ENCODE results near the gene LRRC3B.

LRRC3B gene

DNA sequence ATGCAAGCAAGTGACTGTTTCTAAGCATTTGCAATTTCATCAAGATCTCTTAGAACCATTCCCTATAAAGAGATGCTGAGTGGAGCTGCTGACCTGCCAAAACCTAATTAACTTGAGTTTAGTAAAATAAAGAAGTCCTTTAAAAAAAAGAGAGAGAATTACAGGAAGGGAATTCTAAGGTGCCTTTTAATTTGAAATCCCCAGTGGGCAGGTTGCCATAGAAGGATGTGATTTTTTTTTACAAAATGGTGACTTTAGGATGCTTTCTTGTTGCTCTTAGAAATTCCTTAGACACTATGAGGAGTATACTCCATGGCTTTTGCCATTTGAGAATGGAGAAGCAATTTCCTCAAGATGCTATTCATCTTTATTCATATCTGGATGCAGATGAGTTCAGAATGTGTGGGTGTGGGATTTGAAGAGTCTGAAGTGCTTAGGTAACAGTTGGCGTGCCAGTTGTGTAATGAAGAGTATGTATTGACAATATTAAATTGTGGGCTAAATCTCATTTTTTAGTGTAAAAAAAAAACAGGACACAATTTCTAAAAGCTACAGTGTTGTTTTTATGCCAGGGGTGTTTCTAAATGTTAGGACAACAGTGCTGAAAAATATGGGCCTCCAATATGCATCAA is 13.6 kb downstream of the LRRC3B start:
- DNase-seq (ENCODE audit: extremely low read depth, insufficient read length): no peak
- Histone ChIP-seq H3K4me3 (replicated peaks; ENCODE audit: low read depth, low read length) (no peak overlapping the region), H3K36me3 (ENCODE audit: control insufficient read depth, insufficient read depth, low read length) (no peaks in the 10 kb centered on the region), H3K27me3 (replicated peaks; ENCODE audit: control insufficient read depth, insufficient read depth, low read length) (no peaks in the 10 kb centered on the region)
- TF ChIP-seq, protein P1, sequence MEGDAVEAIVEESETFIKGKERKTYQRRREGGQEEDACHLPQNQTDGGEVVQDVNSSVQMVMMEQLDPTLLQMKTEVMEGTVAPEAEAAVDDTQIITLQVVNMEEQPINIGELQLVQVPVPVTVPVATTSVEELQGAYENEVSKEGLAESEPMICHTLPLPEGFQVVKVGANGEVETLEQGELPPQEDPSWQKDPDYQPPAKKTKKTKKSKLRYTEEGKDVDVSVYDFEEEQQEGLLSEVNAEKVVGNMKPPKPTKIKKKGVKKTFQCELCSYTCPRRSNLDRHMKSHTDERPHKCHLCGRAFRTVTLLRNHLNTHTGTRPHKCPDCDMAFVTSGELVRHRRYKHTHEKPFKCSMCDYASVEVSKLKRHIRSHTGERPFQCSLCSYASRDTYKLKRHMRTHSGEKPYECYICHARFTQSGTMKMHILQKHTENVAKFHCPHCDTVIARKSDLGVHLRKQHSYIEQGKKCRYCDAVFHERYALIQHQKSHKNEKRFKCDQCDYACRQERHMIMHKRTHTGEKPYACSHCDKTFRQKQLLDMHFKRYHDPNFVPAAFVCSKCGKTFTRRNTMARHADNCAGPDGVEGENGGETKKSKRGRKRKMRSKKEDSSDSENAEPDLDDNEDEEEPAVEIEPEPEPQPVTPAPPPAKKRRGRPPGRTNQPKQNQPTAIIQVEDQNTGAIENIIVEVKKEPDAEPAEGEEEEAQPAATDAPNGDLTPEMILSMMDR (IDR thresholded peaks at IDR 0.05; ENCODE audit: insufficient read depth, low read length, poor library complexity, severe bottlenecking): no peak

DNA sequence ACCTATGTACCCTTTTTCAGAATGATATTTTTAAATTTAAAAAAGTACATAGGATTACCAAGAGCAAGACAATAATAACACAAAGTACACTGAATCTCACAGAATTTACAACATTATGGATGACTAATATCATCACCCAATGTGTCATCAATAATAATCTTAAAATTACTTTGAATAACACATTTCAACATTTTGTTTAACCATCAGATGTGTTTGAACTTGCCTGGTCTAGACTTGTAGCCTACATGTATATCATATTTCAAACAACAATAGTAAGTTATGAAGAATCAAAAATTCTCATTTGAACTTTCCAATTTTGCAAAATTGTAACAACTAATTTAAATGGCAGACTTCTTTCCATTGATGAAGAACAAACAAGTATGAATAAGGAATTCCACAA is 15.1 kb downstream of the LRRC3B start:
- Histone ChIP-seq H3K27me3 (replicated peaks; ENCODE audit: control insufficient read depth, insufficient read depth, low read length) (no peaks in the 10 kb centered on the region), H3K36me3 (ENCODE audit: control insufficient read depth, insufficient read depth, low read length) (no peaks in the 10 kb centered on the region), H3K4me3 (replicated peaks; ENCODE audit: low read depth, low read length) (no peak overlapping the region)
- TF ChIP-seq, protein P1 (IDR thresholded peaks at IDR 0.05; ENCODE audit: insufficient read depth, low read length, poor library complexity, severe bottlenecking): no peak
- no peak for DNase-seq (ENCODE audit: extremely low read depth, insufficient read length)

DNA sequence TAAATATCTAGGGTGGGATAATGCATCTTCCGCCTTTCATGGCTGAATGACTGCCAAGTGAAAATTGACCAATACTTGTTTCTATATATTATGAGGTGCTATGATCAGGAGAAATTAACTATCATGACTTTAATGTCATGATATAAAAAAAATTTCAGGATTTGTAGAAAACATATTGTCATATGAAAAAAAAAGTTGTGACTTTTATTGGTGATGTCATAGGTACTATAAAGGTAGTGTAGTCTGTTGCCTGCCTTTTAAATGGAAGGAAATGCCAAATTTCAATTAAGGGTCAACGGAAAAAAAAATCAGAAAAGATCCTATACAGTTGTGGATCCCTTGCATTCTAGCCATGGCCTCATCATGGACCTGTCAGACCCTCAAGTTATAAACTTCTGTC is 15.5 kb downstream of the LRRC3B start:
- no peak for DNase-seq (ENCODE audit: extremely low read depth, insufficient read length)
- Histone ChIP-seq H3K36me3 (ENCODE audit: control insufficient read depth, insufficient read depth, low read length) (no peaks in the 10 kb centered on the region), H3K27me3 (replicated peaks; ENCODE audit: control insufficient read depth, insufficient read depth, low read length) (no peaks in the 10 kb centered on the region), H3K4me3 (replicated peaks; ENCODE audit: low read depth, low read length) (no peak overlapping the region)
- TF ChIP-seq, protein P1 (IDR thresholded peaks at IDR 0.05; ENCODE audit: insufficient read depth, low read length, poor library complexity, severe bottlenecking): no peak

DNA sequence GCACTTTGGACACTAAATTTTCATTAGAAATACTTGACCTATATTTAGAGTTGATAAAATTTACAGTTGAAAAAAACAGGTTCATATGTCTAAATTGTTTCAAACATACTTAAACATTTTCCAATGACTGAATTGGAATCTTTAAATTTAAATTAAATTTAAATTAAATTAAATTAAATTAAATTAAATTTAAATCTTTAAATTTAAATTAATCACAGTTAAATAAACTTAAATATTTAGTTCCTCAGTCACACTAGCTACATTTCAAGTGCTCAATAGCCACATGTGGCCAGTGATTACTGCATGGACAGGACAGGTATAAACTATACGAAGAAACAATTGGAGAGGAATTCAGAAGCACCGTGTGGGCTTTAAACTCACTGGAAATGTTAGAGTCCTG is 16.8 kb downstream of the LRRC3B start:
- TF ChIP-seq, protein P1 (IDR thresholded peaks at IDR 0.05; ENCODE audit: insufficient read depth, low read length, poor library complexity, severe bottlenecking): no peak
- DNase-seq (ENCODE audit: extremely low read depth, insufficient read length): no peak
- H3K27me3 ChIP-seq (replicated peaks; ENCODE audit: control insufficient read depth, insufficient read depth, low read length): no peaks in the 10 kb centered on the region
- H3K4me3 ChIP-seq (replicated peaks; ENCODE audit: low read depth, low read length): no peak overlapping the region
- H3K36me3 ChIP-seq (ENCODE audit: control insufficient read depth, insufficient read depth, low read length): no peaks in the 10 kb centered on the region

DNA sequence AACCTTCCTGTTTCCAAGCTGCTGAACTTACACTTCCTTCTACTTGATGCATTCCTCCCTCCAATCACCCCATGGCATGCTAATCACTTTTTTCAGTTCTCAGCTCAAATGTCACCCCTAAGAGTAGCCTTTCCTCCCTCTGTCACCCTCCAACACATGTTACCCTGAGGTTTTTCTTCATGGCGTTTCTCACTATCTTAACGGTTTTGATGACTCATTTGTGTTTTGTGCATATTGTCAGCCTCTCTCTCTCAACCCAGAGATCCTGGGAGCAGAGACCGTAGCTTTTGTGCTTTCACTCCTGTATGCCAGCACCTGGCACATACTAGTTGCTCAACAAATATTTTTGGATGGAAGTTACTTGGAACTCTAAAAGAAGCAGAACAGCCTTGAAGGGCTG is 24.5 kb downstream of the LRRC3B start:
- Histone ChIP-seq H3K36me3 (ENCODE audit: control insufficient read depth, insufficient read depth, low read length) (no peaks in the 10 kb centered on the region), H3K4me3 (replicated peaks; ENCODE audit: low read depth, low read length) (no peak overlapping the region), H3K27me3 (replicated peaks; ENCODE audit: control insufficient read depth, insufficient read depth, low read length) (no peaks in the 10 kb centered on the region)
- no peak for DNase-seq (ENCODE audit: extremely low read depth, insufficient read length)
- TF ChIP-seq, protein P1 (IDR thresholded peaks at IDR 0.05; ENCODE audit: insufficient read depth, low read length, poor library complexity, severe bottlenecking): no peak

DNA sequence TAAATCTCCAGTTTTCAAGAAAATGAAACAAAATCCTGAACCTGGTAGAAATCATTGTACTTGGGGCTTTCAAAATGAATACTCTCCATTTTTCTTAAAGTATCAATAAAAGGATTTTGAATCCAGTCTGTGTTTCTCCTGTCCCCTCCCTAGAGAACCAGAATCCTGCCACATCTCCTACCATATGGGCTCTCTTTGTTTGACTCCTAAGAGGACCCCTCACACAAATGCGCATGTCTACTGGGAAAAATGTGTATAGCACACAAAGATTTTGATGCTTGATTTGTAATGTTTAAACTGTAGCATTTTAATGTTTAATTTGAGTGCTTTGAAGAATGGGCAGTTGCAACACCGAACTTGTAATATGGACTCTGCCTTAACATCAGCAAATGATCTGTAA is 25.9 kb downstream of the LRRC3B start:
- no peaks in the 10 kb centered on the region for H3K36me3 ChIP-seq (ENCODE audit: control insufficient read depth, insufficient read depth, low read length)
- no peak overlapping the region for H3K4me3 ChIP-seq (replicated peaks; ENCODE audit: low read depth, low read length)
- TF ChIP-seq, protein P1 (IDR thresholded peaks at IDR 0.05; ENCODE audit: insufficient read depth, low read length, poor library complexity, severe bottlenecking): no peak
- no peak for DNase-seq (ENCODE audit: extremely low read depth, insufficient read length)
- H3K27me3 ChIP-seq (replicated peaks; ENCODE audit: control insufficient read depth, insufficient read depth, low read length): no peaks in the 10 kb centered on the region
